Stimulated activated CD4-positive, alpha-beta T cell treated with anti-CD3 and anti-CD28 coated beads, Interleukin-2, amount 100 ng/mL, for 48 hours (primary cell): ENCODE data around the gene TACC2.
A peak's percentile ranks its signal among the peaks of the same experiment; 100 is the strongest.

ENCODE experiments used
- DNase-seq, 2 donors: peaks; one replicate each; pipeline ENCODE4 v3.0.0-alpha.2; 2020

TACC2 gene

DNA sequence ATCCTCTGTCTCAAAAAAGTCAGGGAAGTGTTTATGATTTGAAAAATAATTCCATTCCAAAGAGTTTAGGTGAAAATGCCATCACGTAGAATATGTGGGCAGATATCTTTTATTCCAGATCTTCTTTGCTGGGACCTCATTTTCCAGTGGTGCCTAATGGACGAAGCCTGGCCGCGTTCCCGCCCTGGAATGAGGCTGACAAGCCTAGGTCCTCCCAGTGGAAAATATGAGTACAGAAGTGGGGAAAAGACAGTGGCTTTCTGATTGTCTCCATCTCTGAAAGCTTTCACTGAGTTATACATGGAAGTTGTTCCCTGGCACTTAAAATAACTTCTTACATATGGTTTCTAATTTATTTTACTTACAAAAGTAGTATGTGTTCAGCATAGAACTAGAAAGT is 139.4 kb downstream of the TACC2 start:
- no peak for DNase-seq

DNA sequence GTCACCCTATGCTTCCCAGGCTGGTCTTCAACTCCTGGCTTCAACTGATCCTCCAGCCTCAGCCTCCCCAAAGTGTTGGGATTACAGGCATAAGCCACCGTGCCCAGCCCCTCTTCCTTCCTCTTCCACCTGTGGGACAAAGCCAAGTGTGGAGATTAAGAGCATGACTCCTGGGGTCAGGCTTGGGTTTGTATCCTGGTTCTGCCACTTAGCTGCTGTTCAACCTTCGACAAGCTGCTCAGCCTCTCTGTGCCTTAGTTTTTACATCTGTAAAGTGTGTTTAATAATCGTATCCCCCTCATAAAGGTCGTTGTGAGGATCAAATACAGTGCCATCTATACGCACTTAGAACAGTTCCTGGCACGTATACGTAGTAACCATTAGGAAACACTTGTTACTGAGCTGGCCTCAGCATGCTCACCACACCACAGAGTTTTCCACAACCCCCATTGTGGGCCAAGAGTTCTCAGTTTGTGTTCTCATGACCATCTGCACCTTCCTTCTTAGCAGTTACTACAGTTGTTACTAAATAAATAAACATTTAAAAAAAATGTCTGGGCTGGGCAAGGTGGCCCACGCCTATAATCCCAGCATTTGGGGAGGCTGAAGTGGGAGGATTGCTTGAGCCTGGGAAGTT is 141.6 kb downstream of the TACC2 start:
- no peak for DNase-seq

DNA sequence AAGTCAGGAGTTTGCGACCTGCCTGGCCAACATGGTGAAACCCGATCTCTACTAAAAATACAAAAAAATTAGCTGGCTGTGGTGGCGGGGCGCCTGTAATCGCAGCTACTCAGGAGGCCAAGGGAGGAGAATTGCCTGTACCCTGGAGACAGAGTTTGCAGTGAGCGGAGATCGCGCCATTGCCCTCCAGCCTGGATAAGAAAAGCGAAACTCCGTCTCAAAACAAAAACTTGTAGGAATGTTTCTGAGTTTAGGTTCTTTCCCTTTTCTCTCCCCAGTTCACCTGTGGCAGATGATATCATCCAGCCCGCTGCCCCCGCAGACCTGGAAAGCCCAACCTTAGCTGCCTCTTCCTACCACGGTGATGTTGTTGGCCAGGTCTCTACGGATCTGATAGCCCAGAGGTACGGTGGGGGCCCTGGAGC is 143.4 kb downstream of the TACC2 start:
- no peak for DNase-seq

DNA sequence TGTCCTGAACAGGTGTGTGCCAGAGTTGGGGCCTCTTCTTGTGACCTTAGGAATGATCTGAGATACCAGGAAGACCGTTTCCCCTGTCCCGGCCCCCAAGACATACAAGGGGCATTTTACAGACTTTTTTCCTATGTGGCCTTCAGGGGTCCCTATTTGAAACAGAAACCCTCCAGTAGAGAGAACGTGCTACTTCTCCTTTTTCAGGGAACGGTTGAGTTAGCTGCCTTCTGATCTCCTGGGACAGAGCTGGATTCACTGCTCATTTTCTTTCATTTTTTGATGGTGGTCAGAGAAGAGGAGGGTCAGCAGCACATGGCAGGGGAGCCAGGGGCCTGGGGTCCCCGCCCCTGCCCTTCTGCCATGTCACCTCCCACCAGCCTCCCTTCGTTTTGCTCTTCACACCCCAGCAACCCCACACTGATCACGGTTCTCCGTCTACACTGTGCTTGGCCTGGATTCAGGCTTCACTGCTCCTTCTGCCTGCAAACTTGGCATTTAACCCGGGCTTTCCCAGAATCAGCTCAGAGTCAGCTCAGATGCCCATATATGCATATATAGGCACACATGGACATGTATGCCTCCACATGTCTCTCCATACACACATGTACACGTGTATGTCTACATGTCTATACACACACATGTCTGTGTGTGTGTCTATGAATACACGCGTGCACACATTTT is 144.1 kb downstream of the TACC2 start:
- no peak for DNase-seq

DNA sequence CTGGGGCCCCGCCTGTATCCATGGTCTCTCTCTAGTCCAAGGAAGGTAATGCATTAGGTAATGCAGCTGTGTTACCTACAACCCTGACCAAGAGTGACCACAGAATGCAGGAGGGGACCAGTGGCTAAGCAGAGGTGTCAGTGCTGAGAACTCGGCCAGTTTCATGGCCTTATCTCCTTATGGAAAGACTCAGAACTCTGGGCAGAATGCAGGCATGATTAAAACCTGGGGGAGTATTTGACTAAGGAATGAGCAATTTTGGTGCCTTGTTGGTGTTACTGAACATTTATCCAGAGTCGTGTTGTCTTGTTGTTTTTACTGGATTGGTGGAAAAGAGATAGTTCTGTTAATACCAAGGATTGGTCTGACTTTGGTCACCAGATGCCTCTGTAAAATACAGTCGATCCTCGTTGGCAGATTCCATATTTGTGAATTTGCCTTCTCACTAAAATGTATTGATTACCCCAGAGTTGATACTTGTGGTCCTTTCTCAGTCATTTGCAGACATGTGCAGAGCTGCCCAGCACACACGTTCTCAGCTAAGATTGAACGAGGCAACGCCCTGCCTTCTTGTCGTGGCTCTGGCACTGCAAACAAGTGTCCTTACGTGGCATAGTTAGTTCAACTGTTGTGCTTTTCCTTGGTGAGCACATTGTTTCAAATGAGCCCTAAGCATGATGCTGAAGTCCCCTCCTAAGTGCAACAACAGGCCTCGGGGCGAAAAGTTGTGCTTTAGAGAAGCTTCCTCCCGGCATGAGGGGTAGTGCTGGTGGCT is 146.5 kb downstream of the TACC2 start:
- DNase-seq, result no peak

- no peak for DNase-seq
These were observed 150.1 kb downstream of the TACC2 start for GRCh38 chr10:122138831-122139625.

- no peak for DNase-seq
These were observed 150.7 kb downstream of the TACC2 start for GRCh38 chr10:122139627-122140170.

- DNase-seq, result no peak
These were observed 151.5 kb downstream of the TACC2 start for GRCh38 chr10:122140461-122140902.

DNA sequence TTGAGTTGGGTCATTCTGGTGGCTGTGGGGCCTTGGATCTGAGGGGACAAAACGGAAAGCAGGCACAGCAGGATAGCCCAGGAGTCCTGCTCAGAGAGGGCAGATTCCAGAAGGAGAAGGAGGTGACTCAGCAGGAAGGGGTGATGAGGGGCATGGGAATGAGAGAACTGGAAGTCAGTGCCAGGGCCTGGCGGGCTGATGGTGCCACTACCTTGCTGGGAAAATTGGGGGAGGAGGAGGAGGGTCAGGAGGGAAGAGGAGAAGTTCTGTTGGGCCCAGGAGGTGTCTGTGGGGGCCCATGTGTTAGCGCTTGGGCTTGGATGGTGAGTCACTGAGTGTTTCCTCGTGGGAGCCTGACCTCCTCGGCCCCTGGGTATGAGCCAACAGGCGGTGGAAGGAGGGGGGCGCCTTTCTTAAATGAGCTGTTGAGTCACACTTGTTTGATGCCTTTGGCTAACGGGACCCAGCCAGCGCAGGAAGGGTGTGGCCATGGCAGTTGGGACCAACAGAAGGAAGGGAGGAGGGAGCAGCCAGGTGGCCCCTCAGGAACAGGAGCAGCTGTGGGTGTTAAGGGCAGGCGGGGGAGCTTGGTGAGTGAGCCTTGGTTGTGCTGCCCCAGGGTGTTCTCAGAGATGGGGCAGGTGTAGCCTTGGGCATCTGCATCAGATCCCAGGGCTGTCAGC is 152.1 kb downstream of the TACC2 start:
- DNase-seq, result no peak

DNA sequence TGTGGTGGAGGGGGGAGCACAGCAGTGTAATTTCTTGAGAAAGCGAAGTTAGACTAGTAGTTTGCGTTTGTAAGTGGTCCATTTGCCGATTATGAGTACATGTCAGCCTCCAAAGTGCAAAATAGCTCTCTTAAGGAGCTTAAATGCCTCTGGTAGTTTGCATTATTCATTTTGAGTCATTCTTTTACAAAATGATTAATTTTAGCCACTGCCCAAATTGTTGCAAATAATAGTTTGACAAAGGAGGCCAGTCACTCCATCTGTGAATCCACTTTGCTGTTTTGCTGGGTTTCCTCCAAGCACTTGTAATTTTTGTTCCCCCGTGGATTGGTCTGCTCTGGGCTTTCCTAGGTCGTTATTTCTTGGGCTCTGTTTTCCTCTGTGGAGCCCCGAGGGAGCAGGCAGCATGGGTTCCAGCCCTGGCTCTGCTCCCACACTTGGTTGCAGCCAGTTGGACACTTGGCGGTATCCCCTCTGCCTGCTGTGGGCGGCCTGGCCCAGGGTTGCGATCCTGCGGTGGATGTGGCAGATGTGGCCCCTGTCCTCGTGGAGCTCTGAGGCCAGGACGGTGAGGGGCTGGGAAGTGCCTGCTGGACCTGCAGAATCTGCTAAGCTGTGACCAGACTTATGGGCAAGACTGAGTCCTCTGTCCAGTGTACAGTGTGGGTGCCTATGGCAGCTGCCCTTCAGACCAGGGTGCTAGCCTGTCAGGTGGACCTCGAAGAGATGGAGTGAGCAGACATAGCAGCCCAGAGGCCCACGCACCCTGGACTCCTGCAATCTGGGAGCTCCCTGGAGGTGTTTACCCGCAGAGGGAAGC is 153.1 kb downstream of the TACC2 start:
- no peak for DNase-seq

DNA sequence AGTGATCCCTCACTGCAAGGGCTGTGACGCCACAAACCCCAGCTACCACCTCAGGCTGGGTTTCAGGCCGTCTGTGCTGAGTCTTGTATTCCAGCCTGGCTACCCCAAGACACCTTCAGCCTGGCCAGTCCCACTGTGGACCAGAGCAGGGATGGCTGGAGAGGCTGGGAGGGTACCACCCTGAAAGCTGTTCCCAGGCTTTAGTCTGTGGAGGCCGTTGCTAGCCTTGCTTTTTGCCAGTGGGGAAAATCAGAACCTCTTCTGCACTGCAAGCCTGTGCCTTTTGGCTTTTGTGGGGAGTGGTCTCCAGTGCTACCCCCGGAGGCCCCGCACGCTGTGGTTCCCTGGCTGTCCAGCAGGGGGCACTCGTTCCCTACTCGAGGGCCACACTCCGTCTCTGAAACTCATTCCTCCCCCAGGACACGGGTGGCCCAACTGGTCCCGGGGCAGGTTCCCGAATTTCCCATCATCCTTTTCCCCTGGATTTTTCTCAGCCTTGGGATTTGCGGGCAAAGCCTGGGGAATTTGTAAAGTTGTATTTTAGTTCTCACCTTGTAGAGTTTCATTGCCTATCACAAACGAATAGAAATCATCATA is 153.8 kb downstream of the TACC2 start:
- DNase-seq, result peak; percentile 27 to 44

DNA sequence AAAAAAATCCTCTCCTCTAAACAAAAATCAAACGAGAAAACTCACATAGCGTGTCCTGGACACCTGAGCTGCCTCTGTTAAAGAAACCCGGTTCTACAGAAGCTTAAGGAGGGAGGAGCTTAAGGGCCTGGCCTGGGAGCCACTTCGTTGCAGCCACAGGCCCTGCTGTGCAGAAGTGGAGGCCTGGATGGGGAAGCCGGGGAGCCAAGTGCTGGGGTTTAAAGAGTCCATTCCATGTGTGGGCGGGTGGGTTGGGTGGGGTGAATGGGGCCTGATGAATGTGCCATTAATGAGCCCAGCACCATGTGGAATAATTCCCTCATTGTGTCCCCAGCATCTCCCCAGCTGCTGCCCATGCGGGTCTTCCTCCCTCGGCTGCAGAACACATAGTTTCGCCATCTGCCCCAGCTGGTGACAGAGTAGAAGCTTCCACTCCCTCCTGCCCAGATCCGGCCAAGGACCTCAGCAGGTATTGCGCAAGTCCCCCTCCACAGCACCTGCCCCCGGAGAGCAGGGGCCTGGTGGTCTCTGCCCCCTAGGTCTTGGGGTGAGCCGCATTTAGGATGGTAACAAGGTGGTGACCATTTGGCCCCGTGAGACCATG is 154.4 kb downstream of the TACC2 start:
- DNase-seq, result no peak

DNA sequence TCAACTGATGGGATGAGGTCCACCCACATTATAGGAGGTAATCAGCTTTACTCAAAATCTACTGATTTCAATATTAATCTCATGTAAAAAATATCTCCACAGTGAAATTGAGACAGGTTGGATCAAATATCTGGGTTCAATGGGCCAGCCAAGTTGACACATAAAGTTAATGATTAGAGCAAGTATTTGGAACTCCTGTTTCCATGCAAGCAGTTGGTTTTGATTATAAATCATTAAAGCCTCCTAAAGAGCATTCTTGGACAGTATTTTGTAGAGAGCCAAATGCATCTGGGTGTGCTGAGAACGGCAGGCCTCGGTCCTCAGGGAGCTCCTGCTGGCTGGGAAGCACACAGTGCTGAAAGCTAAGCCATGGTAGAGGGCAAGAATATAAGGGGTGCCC is 155.2 kb downstream of the TACC2 start:
- DNase-seq, result no peak

- DNase-seq, result no peak
These were observed 156.2 kb downstream of the TACC2 start for GRCh38 chr10:122145113-122145512.

- DNase-seq, result no peak
These were observed 158.7 kb downstream of the TACC2 start for GRCh38 chr10:122147663-122148062.

- DNase-seq, result no peak
These were observed 160.1 kb downstream of the TACC2 start for GRCh38 chr10:122148876-122149560.

GRCh38 chr10:122149561-122150505 is 160.9 kb downstream of the TACC2 start:
- no peak for DNase-seq

DNA sequence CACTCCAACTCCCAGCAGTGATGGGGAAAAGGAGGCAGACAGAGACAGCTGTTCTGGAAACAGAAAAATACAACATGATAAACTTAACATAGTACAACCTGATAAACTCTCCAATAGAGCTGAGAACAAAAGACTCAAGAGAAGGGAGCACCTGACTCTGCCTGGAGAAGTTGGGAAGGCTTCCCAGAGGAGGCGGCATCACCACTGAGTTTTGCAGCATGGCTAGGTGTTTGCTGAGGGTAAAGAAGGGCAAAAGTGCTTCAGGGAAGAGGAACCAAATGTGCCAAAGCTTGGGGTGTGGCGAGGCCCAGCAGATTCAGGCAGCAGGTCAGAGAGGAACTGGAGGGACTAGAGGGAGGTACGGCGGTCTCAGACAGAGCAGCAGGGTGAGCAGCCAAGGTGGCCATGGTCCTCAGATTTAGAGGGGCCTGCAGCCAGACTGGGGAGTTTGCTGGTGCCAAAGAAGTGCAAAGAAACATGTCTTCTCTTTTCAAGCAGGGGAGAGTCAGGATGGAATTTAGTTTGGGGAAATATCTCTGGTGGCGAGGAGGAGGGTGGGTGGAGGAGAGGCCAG is 162.2 kb downstream of the TACC2 start:
- no peak for DNase-seq
